ENCODE data around the gene GPC5.
"Not testable (repeated sequence)": the region's sequence is repeated elsewhere in the genome, so short reads cannot be mapped to it uniquely, and the experiment has no call there.

GPC5 gene

GRCh38 chr13:91369441-91369831 is 29.0 kb upstream of the GPC5 start:
- DNase-seq (ENCODE audit: low read depth): no peak

GRCh38 chr13:91370501-91370900 is 27.9 kb upstream of the GPC5 start:
- DNase-seq (ENCODE audit: low read depth): no peak

GRCh38 chr13:91372911-91373310 is 25.5 kb upstream of the GPC5 start:
- no peak for DNase-seq (ENCODE audit: low read depth)

GRCh38 chr13:91375116-91375729 is 23.2 kb upstream of the GPC5 start:
- no peak for DNase-seq (ENCODE audit: low read depth)

- no peak for DNase-seq (ENCODE audit: low read depth)
Observed at GRCh38 chr13:91381371-91381770, 17.1 kb upstream of the GPC5 start.

- DNase-seq (ENCODE audit: low read depth): no peak
Observed at GRCh38 chr13:91383836-91384235, 14.6 kb upstream of the GPC5 start.

- DNase-seq (ENCODE audit: low read depth): no peak
Observed at GRCh38 chr13:91384896-91385295, 13.5 kb upstream of the GPC5 start.

- no peak for DNase-seq (ENCODE audit: low read depth)
Observed at GRCh38 chr13:91389186-91389585, 9.2 kb upstream of the GPC5 start.

- DNase-seq (ENCODE audit: low read depth): no peak
Observed at GRCh38 chr13:91397595-91397994, 826 bp upstream of the GPC5 start.

GRCh38 chr13:91399189-91400062 is 1.0 kb downstream of the GPC5 start:
- DNase-seq (ENCODE audit: low read depth): no peak

- DNase-seq (ENCODE audit: low read depth): no peak
Observed at GRCh38 chr13:91400063-91400399, 1.6 kb downstream of the GPC5 start.

- no peak for DNase-seq (ENCODE audit: low read depth)
Observed at GRCh38 chr13:91400671-91401070, 2.2 kb downstream of the GPC5 start.

- DNase-seq (ENCODE audit: low read depth): no peak
Observed at GRCh38 chr13:91401920-91402319, 3.5 kb downstream of the GPC5 start.

- no peak for DNase-seq (ENCODE audit: low read depth)
Observed at GRCh38 chr13:91405240-91405639, 6.8 kb downstream of the GPC5 start.

- DNase-seq (ENCODE audit: low read depth): peak; percentile 10
Observed at GRCh38 chr13:91406619-91407018, 8.2 kb downstream of the GPC5 start.

GRCh38 chr13:91408971-91409370 is 10.6 kb downstream of the GPC5 start:
- DNase-seq (ENCODE audit: low read depth): no peak

- DNase-seq (ENCODE audit: low read depth): not testable (repeated sequence)
Observed at GRCh38 chr13:91416579-91416978, 18.2 kb downstream of the GPC5 start.

GRCh38 chr13:91417660-91418325 is 19.4 kb downstream of the GPC5 start:
- no peak for DNase-seq (ENCODE audit: low read depth)

- no peak for DNase-seq (ENCODE audit: low read depth)
Observed at GRCh38 chr13:91426913-91427312, 28.5 kb downstream of the GPC5 start.

GRCh38 chr13:91438674-91439073 is 40.3 kb downstream of the GPC5 start:
- DNase-seq (ENCODE audit: low read depth): not testable (repeated sequence)

- DNase-seq (ENCODE audit: low read depth): no peak
Observed at GRCh38 chr13:91450913-91451312, 52.5 kb downstream of the GPC5 start.

- DNase-seq (ENCODE audit: low read depth): no peak
Observed at GRCh38 chr13:91454666-91455065, 56.2 kb downstream of the GPC5 start.

GRCh38 chr13:91456837-91457236 is 58.4 kb downstream of the GPC5 start:
- no peak for DNase-seq (ENCODE audit: low read depth)
